Activated naive CD4-positive, alpha-beta T cell treated with anti-CD3 and anti-CD28 coated beads, Interleukin-2, amount 50 U/mL, for 24 hours (primary cell): ENCODE measurements around the gene HSD17B12.

Source experiments
- H3K27ac Mint-ChIP-seq: one replicate; pipeline ENCODE4 v1.8.0; 2021; ENCODE audit warnings: mild to moderate bottlenecking, mixed read lengths
- H3K27me3 Mint-ChIP-seq: one replicate; pipeline ENCODE4 v1.8.0; 2021; ENCODE audit warnings: mixed read lengths
- H3K36me3 Mint-ChIP-seq: one replicate; pipeline ENCODE4 v1.8.0; 2021; ENCODE audit warnings: mixed read lengths
- H3K4me1 Mint-ChIP-seq: one replicate; pipeline ENCODE4 v1.8.0; 2021; ENCODE audit warnings: mixed read lengths
- H3K4me3 Mint-ChIP-seq: one replicate; pipeline ENCODE4 v1.8.0; 2021; ENCODE audit warnings: mild to moderate bottlenecking, mixed read lengths
- H3K9me3 Mint-ChIP-seq: one replicate; pipeline ENCODE4 v1.8.0; 2021; ENCODE audit warnings: mixed read lengths

HSD17B12 gene

DNA sequence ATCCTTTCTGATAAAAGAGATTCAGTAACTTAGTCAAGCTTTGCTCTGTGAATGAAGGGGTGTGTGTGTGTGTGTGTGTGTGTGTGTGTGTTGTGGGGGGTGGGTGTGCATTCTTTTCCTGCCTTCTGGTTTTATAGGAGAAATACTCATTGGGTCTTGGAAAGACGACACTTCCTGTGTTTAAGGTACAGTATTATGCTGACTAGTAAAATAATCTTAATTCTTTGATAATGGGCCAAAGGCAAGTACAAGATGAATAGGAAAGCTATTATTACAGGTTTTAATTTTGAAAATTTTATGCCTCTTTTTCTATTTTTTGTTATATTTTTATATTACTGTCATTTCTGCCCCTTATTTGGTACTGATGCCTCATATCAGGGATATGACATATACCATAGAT is 26.1 kb downstream of the HSD17B12 start:
- H3K4me1 Mint-ChIP-seq: peaks cover 8% of the 10 kb centered on the region
- no peak overlapping the region for H3K27ac Mint-ChIP-seq
- H3K36me3 Mint-ChIP-seq: peaks cover 14% of the 10 kb centered on the region
- H3K9me3 Mint-ChIP-seq: peaks cover 1% of the 10 kb centered on the region
- H3K27me3 Mint-ChIP-seq: no peaks in the 10 kb centered on the region
- H3K4me3 Mint-ChIP-seq: no peak overlapping the region

DNA sequence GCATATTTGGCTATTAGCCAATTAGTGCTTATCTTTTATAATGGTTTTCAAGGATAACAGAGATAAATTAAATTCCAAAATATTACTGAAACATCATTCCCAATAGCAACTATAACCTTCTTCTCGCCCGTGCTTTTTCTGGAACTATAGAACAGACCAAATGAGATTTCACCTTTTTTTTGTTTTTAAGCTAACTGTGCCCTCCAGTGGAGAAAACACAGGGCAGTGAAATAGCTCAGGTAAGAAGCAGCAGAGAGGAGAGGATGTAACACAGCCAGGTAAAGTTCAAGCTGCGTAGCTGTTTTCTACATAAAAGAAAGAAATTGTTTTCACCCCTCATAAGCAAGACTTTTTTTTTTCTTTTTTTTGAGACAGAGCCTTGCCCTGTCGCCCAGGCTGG is 28.2 kb downstream of the HSD17B12 start:
- Mint-ChIP-seq H3K27ac (no peak overlapping the region), H3K9me3 (no peaks in the 10 kb centered on the region), H3K4me3 (no peak overlapping the region)

DNA sequence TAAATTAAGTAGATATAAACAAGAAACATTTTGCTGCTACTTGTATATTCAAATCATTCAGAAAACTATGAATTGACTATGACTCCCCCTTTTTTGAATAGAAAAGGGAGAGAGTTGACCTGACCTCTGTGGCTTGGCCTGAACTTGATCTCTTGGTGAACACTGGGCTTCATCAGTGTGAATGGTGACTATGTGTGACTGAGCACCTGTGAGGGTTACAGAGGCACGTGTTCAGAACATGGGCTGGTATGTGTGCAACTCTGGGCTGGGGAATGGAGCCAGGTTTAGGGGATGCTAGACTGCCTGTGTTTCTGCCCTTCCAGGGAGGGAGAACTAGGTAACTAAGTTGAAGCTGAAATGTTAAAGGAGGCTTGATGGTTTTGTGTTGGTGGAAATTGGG is 29.2 kb downstream of the HSD17B12 start:
- H3K9me3 Mint-ChIP-seq: no peaks in the 10 kb centered on the region
- H3K27me3 Mint-ChIP-seq: no peaks in the 10 kb centered on the region
- H3K36me3 Mint-ChIP-seq: peaks cover 8% of the 10 kb centered on the region
- peaks cover under 1% of the 10 kb centered on the region for H3K4me1 Mint-ChIP-seq
- no peak overlapping the region for H3K4me3 Mint-ChIP-seq
- H3K27ac Mint-ChIP-seq: no peak overlapping the region

More for the DNA sequence above, 28.2 kb downstream of the HSD17B12 start:
- no peaks in the 10 kb centered on the region for H3K27me3 Mint-ChIP-seq
- H3K4me1 Mint-ChIP-seq: peaks cover 7% of the 10 kb centered on the region
- H3K36me3 Mint-ChIP-seq: peaks cover 10% of the 10 kb centered on the region

DNA sequence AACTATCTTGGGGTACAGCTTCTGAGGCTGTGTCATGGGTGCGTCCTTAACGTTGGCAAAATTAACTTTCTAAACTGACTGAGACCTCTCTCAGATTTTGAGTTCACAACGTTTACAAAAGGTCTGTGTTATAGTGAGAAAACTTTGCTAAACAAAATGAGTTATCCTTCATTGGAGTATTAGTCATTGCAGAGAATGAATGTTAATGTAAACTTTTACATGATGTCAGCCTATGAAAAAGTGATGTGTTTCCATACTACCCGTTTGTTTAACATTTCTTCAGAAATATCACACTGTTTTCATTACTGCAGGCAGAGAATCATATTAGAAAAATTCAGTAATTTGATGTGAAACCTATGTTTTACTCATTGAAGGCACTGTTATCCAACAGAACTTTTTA is 32.1 kb downstream of the HSD17B12 start:
- Mint-ChIP-seq H3K4me3 (no peak overlapping the region), H3K9me3 (no peaks in the 10 kb centered on the region), H3K27ac (no peak overlapping the region), H3K4me1 (peaks cover 5% of the 10 kb centered on the region), H3K36me3 (peaks cover 8% of the 10 kb centered on the region), H3K27me3 (no peaks in the 10 kb centered on the region)

DNA sequence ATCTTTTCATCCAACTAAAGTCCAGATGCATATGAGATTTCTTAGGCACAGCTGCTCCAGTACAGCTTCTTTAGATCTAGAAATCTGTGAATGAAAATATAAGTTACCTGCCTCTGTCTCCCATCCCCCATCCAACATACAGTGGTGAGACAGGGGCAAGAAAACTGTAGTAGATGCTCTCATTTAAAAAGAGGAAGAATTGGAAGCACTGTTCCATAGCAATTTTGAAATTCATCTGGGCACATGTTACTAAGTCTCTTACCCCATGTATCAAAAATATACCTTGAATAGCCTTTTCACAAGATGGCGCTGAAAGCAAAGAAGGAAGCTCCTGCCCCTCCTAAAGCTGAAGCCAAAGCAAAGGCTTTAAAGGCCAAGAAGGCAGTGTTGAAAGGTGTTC is 37.8 kb downstream of the HSD17B12 start:
- Mint-ChIP-seq H3K36me3 (peaks cover 18% of the 10 kb centered on the region), H3K9me3 (no peaks in the 10 kb centered on the region), H3K27me3 (no peaks in the 10 kb centered on the region), H3K4me3 (no peak overlapping the region), H3K27ac (no peak overlapping the region), H3K4me1 (peaks cover 8% of the 10 kb centered on the region)

DNA sequence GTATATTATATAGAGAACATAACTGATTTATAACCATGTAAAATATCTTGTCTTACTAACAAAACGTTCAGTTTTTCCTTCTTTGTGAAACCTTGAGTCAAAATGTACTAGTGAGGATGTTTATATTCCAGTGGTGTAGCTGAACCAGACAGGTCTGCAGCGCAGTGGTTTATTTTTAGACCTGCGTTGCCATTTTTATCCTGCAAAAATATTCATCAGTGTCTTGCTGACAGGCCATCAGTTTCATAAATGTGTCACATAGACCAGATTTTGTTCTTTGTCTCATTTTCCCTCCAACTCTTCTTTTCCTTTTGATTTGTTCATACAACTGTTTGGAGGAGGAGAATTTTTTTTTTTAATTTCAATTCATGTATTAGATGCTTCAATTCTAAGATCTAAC is 43.1 kb downstream of the HSD17B12 start:
- Mint-ChIP-seq H3K36me3 (peaks cover 15% of the 10 kb centered on the region), H3K27ac (no peak overlapping the region), H3K4me3 (no peak overlapping the region), H3K27me3 (no peaks in the 10 kb centered on the region), H3K9me3 (no peaks in the 10 kb centered on the region), H3K4me1 (peaks cover 3% of the 10 kb centered on the region)

DNA sequence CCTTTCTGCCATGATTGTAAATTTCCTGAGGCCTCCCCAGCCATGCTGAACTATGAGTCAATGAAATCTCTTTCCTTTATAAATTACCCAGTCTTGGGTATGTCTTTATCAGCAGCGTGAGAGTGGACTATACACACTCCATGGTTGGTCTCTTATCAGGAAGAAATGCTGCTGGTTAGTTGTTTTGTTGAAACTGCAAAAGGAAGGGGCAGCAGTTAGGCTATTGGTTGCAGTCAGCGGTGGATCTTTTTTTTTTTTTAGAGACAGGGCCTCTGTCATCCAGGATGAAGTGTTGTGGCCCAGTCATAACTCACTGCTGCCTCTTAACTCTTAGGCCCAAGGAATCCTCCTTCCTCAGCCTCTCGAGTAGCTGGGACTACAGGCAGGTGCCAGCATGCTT is 51.7 kb downstream of the HSD17B12 start:
- H3K4me1 Mint-ChIP-seq: peaks cover 4% of the 10 kb centered on the region
- H3K27me3 Mint-ChIP-seq: no peaks in the 10 kb centered on the region
- H3K9me3 Mint-ChIP-seq: peaks cover 9% of the 10 kb centered on the region
- peaks cover 25% of the 10 kb centered on the region for H3K36me3 Mint-ChIP-seq
- no peak overlapping the region for H3K27ac Mint-ChIP-seq
- no peak overlapping the region for H3K4me3 Mint-ChIP-seq

DNA sequence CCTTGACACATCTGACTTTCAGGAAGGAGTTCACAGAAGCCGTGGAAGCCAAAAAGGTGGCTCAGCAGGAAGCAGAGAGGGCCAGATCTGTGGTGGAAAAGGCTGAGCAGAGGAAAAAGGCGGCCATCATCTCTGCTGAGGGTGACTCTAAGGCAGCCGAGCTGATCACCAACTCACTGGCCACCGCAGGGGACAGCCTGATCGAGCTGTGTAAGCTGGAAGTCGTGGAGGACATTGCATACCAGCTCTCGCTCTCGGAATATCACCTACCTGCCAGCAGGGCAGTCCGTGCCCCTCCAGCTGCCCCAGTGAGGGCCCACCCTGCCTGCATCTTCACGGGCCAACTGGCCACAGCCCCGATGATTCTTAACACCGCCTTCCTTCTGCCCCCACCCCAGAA is 53.7 kb downstream of the HSD17B12 start:
- H3K4me3 Mint-ChIP-seq: no peak overlapping the region
- H3K36me3 Mint-ChIP-seq: peaks cover 28% of the 10 kb centered on the region
- no peak overlapping the region for H3K27ac Mint-ChIP-seq
- H3K27me3 Mint-ChIP-seq: no peaks in the 10 kb centered on the region
- H3K4me1 Mint-ChIP-seq: peaks cover 4% of the 10 kb centered on the region
- H3K9me3 Mint-ChIP-seq: peaks cover 9% of the 10 kb centered on the region

DNA sequence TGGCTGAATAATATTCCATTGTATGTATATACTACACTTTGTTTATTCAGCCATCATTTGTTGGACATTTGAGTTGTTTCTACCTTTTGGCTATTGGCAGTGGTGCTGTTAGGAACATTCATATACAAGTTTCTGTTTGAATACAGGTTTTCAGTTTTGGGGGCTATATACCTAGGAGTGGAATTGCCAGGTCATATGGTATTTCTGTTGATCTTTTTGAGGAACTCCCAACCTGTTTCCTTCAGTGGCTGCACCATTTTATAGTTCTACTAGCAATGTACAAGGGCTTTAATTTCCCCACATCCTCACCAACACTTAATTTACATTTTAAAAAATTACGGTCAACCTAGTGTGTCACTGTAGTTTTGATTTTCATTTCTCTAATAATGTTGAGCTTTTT is 54.6 kb downstream of the HSD17B12 start:
- Mint-ChIP-seq H3K9me3 (peaks cover 9% of the 10 kb centered on the region), H3K27me3 (no peaks in the 10 kb centered on the region), H3K36me3 (peaks cover 33% of the 10 kb centered on the region), H3K4me1 (peaks cover 4% of the 10 kb centered on the region), H3K27ac (peak overlapping the region; percentile 27), H3K4me3 (no peak overlapping the region)

DNA sequence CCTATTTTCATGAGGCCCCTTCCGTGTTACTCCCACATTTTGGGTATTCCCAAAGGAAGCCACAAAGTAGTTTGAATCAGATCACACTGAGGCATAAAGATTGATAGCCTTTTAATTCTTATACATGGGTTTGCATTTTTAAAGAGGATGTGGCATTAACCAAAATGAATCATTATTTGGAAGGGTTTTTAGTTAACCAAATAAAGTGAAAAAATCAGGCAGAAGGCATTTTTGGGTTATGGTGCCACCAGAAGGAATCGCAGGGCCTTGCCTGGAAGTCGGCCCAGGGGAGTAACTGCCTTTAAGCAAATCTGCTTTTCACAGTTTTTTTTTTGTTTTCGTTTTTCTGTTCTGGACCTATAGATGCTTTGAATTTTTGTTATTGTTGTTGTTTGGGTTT is 55.4 kb downstream of the HSD17B12 start:
- peaks cover 38% of the 10 kb centered on the region for H3K36me3 Mint-ChIP-seq
- H3K27ac Mint-ChIP-seq: no peak overlapping the region
- H3K4me1 Mint-ChIP-seq: peaks cover 4% of the 10 kb centered on the region
- no peak overlapping the region for H3K4me3 Mint-ChIP-seq
- H3K9me3 Mint-ChIP-seq: peaks cover 9% of the 10 kb centered on the region
- H3K27me3 Mint-ChIP-seq: no peaks in the 10 kb centered on the region

DNA sequence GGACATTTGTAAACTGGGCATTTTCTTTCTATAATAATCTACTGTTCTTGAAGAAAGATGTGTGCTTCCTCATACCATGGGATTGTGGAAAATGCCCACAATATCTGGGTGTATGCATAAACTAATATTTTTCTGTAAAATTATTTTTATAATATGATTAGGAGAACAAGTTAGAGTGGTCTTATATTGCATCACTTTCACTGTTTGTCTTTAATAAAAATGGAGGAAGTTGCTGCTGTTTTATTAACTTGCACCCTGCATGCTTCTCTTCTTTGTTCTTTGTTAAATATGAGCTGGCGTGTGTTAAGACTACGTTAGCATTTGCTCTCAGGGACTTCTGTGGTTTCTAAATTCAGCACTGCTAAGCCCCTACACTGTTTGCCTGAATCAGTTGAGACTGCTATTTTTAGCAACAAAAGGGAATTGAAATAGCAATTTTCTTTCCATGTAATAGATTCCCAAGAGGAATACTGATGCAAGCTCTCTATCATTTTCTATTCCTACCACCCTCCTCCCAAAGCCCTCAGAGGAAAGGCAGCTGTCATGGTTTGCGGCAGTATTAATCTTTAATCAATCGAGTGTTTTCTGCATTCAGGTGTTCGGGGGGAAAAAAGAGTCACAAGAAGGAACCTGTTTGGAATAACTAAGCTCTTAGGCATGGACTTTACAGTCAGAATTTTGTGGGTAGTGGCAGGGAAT is 56.1 kb downstream of the HSD17B12 start:
- peaks cover 40% of the 10 kb centered on the region for H3K36me3 Mint-ChIP-seq

DNA sequence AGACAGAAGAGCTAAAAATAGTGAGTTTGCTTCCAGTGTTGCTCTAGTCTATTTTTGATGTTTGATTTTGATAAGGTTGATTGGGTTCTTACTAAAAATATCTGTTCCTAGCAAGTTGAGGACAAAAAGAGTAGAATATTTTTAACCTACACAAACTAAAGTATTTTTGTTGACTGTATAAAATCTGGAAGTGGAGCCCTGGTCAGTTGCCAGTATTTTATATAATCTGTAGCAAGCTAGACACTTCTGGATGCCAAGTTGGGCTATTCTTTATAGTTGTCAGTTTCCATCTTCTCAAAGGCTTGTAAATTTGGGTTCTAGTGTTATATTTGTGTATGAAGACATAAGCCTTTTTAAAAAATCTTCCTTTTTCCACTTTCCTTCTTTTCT is 56.7 kb downstream of the HSD17B12 start:
- Mint-ChIP-seq H3K4me1 (peaks cover 4% of the 10 kb centered on the region), H3K27ac (no peak overlapping the region), H3K9me3 (peaks cover 9% of the 10 kb centered on the region), H3K27me3 (no peaks in the 10 kb centered on the region), H3K4me3 (no peak overlapping the region), H3K36me3 (peaks cover 41% of the 10 kb centered on the region)

More for the DNA sequence above, 56.1 kb downstream of the HSD17B12 start:
- Mint-ChIP-seq H3K9me3 (peaks cover 9% of the 10 kb centered on the region), H3K27me3 (no peaks in the 10 kb centered on the region), H3K27ac (no peak overlapping the region), H3K4me3 (no peak overlapping the region), H3K4me1 (peaks cover 4% of the 10 kb centered on the region)

DNA sequence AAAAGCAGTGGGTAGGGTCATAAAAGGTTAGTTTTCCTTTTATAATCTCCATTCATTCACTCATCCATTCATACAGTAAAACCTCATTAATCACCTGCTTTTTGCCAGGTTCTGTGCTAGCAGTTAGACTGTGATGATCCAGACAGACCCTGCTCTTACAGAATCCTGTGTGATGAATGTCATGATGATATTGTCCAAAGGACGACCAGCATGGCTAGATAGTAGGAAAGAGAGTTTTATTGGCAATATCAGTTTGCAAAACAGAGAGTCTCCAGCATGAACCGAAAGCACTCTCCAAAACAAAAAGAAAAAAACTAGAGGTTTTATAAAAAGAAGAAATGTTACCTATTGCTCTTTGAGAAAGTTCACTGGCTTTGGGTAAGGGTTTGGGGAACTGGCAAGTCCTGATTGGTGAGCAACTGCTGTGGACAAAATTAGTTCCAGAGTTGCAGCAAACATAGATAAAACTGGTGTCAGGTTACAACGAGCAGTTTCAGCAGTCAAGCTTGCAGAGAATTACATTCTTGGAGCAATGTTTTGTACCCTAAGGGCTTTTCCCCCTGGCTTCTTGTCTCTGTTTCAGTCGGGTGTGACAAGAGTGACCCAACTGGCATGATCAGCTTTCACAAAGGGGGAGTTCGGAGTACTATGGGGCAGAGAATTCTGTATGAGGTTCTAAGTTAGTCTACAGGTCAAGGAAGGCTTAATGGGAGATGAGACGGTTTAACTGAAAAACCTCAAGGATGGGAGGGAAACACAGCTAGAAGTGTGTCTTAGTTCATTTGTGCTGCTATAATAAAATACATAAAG is 58.3 kb downstream of the HSD17B12 start:
- no peak overlapping the region for H3K4me3 Mint-ChIP-seq
- peaks cover 11% of the 10 kb centered on the region for H3K9me3 Mint-ChIP-seq
- peaks cover 44% of the 10 kb centered on the region for H3K36me3 Mint-ChIP-seq
- no peak overlapping the region for H3K27ac Mint-ChIP-seq
- peaks cover 4% of the 10 kb centered on the region for H3K4me1 Mint-ChIP-seq
- H3K27me3 Mint-ChIP-seq: no peaks in the 10 kb centered on the region

DNA sequence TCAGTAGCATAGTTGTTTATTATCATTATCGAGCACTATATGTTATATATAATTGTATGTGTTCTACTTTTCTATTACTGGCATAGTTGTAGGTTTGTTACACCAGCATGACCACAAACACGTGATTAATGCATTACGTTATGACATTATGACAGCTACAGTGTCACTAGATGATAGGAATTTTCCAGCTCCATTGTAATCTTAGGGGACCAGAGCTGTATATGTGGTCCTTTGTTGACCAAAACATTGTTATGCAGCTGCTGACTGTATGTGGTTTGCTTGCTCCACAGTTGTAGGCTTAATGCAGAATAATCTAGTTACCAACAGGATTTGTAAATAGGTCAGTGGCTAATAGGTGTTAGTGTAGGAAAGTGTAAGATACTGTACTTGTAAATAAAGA is 66.1 kb downstream of the HSD17B12 start:
- H3K27me3 Mint-ChIP-seq: no peaks in the 10 kb centered on the region
- H3K4me3 Mint-ChIP-seq: no peak overlapping the region
- H3K9me3 Mint-ChIP-seq: peaks cover 25% of the 10 kb centered on the region
- H3K36me3 Mint-ChIP-seq: peaks cover 37% of the 10 kb centered on the region
- H3K27ac Mint-ChIP-seq: no peak overlapping the region
- H3K4me1 Mint-ChIP-seq: no peaks in the 10 kb centered on the region

DNA sequence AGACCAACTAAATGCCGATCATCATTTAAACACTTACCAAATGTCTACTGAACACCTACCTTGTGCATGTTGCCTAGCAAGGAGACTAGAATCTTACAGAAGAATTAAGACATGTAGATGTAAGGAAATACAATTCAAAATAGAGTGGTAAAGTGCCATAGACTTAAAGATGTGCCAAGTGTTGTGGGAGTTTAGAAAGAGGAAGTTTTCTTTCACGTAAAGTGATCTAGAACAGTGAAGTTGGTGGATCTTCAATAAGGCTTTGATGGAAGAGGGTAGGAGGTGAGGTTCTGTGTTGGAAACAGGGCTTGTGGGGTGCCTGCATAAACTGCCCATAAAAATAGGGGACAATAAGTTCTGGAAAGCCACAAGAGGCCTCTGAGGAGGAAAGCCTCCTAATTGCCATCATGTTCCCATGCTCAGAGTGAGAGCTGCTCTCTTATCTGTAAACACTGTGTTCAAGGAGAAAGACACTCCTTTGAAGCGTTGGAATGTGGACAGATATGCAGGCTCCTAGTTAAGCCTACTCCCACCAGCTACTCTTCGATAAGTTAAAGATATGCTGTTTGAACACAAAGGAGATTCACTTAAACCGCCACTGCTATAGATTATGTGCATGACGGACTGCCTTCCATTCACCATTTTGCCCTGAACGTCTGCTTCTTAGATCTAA is 66.7 kb downstream of the HSD17B12 start:
- no peaks in the 10 kb centered on the region for H3K4me1 Mint-ChIP-seq
- no peak overlapping the region for H3K27ac Mint-ChIP-seq
- H3K27me3 Mint-ChIP-seq: no peaks in the 10 kb centered on the region
- peaks cover 35% of the 10 kb centered on the region for H3K36me3 Mint-ChIP-seq
- peaks cover 25% of the 10 kb centered on the region for H3K9me3 Mint-ChIP-seq
- H3K4me3 Mint-ChIP-seq: no peak overlapping the region

DNA sequence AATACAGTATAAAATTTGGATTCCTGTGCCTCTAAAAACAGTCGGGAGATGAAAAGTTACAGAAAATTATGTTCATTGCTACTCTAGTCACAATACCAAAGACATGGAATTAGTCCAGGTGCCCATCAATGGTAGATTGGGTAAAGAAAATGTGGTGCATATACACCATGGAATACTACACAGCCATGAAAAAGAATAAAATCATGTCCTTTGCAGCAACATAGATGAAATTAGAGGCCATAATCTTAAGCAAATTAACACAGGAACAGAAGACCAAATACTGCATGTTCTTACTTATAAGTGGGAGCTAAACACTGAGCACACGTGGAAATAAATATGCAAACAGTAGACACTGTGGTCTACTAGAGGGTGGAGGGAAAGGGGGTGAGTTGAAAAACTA is 67.6 kb downstream of the HSD17B12 start:
- Mint-ChIP-seq H3K4me3 (no peak overlapping the region), H3K36me3 (peaks cover 28% of the 10 kb centered on the region), H3K27me3 (no peaks in the 10 kb centered on the region), H3K9me3 (peaks cover 23% of the 10 kb centered on the region), H3K27ac (no peak overlapping the region), H3K4me1 (no peaks in the 10 kb centered on the region)
